Measurements from ENCODE around the gene NTRK2. TPM values are rescaled to one million over a fixed set of nuclear protein-coding genes. Genes with fewer than 3 reads are reported as not detected.

NTRK2 gene
- total RNA-seq, 1 donor from 2014 or later = 1.5 TPM

- Histone ChIP-seq H3K4me3 (ENCODE audit: low read depth, low read length) (no peak overlapping the region), H3K36me3 (ENCODE audit: control insufficient read depth, insufficient read depth, low read length) (no peaks in the 10 kb centered on the region), H3K27me3 (ENCODE audit: control insufficient read depth, insufficient read depth, low read length) (no peaks in the 10 kb centered on the region)
- no peak for TF ChIP-seq CTCF (IDR thresholded peaks at IDR 0.05; ENCODE audit: insufficient read depth, low read length, poor library complexity, severe bottlenecking)
- DNase-seq (ENCODE audit: low read depth) = no peak
Observed at GRCh38 chr9:84886866-84887265, 217.3 kb downstream of the NTRK2 start.

- no peaks in the 10 kb centered on the region for H3K36me3 ChIP-seq (ENCODE audit: control insufficient read depth, insufficient read depth, low read length)
- DNase-seq (ENCODE audit: low read depth) = no peak
- H3K27me3 ChIP-seq (ENCODE audit: control insufficient read depth, insufficient read depth, low read length) = no peaks in the 10 kb centered on the region
- TF ChIP-seq CTCF (IDR thresholded peaks at IDR 0.05; ENCODE audit: insufficient read depth, low read length, poor library complexity, severe bottlenecking) = no peak
- H3K4me3 ChIP-seq (ENCODE audit: low read depth, low read length) = no peak overlapping the region
Observed at GRCh38 chr9:84891924-84892323, 222.4 kb downstream of the NTRK2 start.

- Histone ChIP-seq H3K27me3 (ENCODE audit: control insufficient read depth, insufficient read depth, low read length) (no peaks in the 10 kb centered on the region), H3K36me3 (ENCODE audit: control insufficient read depth, insufficient read depth, low read length) (no peaks in the 10 kb centered on the region), H3K4me3 (ENCODE audit: low read depth, low read length) (no peak overlapping the region)
- TF ChIP-seq CTCF (IDR thresholded peaks at IDR 0.05; ENCODE audit: insufficient read depth, low read length, poor library complexity, severe bottlenecking) = no peak
- no peak for DNase-seq (ENCODE audit: low read depth)
Observed at GRCh38 chr9:84893419-84894128, 224.0 kb downstream of the NTRK2 start.

GRCh38 chr9:84894859-84895258 is 225.3 kb downstream of the NTRK2 start:
- Histone ChIP-seq H3K36me3 (ENCODE audit: control insufficient read depth, insufficient read depth, low read length) (no peaks in the 10 kb centered on the region), H3K27me3 (ENCODE audit: control insufficient read depth, insufficient read depth, low read length) (no peaks in the 10 kb centered on the region)

GRCh38 chr9:84897362-84898094 is 228.0 kb downstream of the NTRK2 start:
- Histone ChIP-seq H3K4me3 (ENCODE audit: low read depth, low read length) (no peak overlapping the region), H3K36me3 (ENCODE audit: control insufficient read depth, insufficient read depth, low read length) (no peaks in the 10 kb centered on the region), H3K27me3 (ENCODE audit: control insufficient read depth, insufficient read depth, low read length) (no peaks in the 10 kb centered on the region)
- no peak for DNase-seq (ENCODE audit: low read depth)
- TF ChIP-seq CTCF (IDR thresholded peaks at IDR 0.05; ENCODE audit: insufficient read depth, low read length, poor library complexity, severe bottlenecking) = no peak

More at GRCh38 chr9:84894859-84895258, 225.3 kb downstream of the NTRK2 start:
- no peak for DNase-seq (ENCODE audit: low read depth)
- no peak for TF ChIP-seq CTCF (IDR thresholded peaks at IDR 0.05; ENCODE audit: insufficient read depth, low read length, poor library complexity, severe bottlenecking)
- no peak overlapping the region for H3K4me3 ChIP-seq (ENCODE audit: low read depth, low read length)

Data from kidney epithelial cell (primary cell).